ENCODE measurements around the gene CYP2B6. TPM values are rescaled to one million over a fixed set of nuclear protein-coding genes. Genes with fewer than 3 reads are reported as not detected.

Gene CYP2B6
- total RNA-seq, 4 donors from 2014 or later: not detected

GRCh38 chr19:40947573-40947972 is 43.5 kb upstream of the CYP2B6 start:
- WGBS: 61% methylated on average over 2 of the region's 2 CpGs
- Histone ChIP-seq H3K27me3 (peaks cover 0 to 28% (median 0%) of the 10 kb centered on the region in 4 donors), H3K4me1 (no peaks in the 10 kb centered on the region), H3K9me3 (peaks cover 0 to 6% (median 2%) of the 10 kb centered on the region in 4 donors), H3K36me3 (no peaks in the 10 kb centered on the region), H3K4me3 (no peak overlapping the region), H3K27ac (replicated peaks in 1 of 4) (no peak overlapping the region)
- DNase-seq (ENCODE audit: extremely low spot score): no peak
- no peak for TF ChIP-seq POLR2AphosphoS5 (IDR thresholded peaks at IDR 0.05)
- intact Hi-C loops (cut with DNase I): no loop called here

DNA sequence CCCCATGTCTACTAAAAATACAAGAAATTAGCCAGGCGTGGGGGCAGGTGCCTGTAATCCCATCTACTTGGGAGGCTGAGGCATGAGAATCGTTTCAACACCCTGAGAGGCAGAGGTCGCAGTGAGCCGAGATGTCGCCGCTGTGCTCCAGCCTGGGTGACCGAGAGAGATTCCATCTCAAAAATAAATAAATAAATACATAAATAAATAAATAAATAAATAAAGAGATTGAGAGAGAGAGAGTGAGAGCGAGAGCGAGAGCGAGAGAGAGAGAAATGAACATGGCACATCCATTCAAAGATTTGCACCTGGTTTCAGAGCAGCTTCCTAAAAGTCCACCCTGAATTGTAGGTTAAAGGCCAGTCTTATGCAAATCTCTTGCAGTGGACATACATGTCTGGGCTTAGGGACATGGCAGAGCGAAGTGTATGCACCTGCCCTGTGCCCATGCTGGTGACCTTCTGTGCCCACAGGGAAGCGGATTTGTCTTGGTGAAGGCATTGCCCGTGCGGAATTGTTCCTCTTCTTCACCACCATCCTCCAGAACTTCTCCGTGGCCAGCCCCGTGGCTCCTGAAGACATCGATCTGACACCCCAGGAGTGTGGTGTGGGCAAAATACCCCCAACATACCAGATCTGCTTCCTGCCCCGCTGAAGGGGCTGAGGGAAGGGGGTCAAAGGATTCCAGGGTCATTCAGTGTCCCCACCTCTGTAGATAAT is 42.3 kb upstream of the CYP2B6 start:
- no peak overlapping the region for H3K4me3 ChIP-seq
- 89% methylated on average over 18 of the region's 18 CpGs for WGBS
- no peaks in the 10 kb centered on the region for H3K4me1 ChIP-seq
- H3K9me3 ChIP-seq: peaks cover 0 to 16% (median 12%) of the 10 kb centered on the region in 4 donors
- H3K36me3 ChIP-seq: no peaks in the 10 kb centered on the region
- TF ChIP-seq POLR2A (IDR thresholded peaks at IDR 0.05; ENCODE audit: low read depth) (no peak), POLR2AphosphoS5 (IDR thresholded peaks at IDR 0.05) (no peak), EP300 (IDR thresholded peaks at IDR 0.05) (no peak)
- TF ChIP-seq, protein P1, sequence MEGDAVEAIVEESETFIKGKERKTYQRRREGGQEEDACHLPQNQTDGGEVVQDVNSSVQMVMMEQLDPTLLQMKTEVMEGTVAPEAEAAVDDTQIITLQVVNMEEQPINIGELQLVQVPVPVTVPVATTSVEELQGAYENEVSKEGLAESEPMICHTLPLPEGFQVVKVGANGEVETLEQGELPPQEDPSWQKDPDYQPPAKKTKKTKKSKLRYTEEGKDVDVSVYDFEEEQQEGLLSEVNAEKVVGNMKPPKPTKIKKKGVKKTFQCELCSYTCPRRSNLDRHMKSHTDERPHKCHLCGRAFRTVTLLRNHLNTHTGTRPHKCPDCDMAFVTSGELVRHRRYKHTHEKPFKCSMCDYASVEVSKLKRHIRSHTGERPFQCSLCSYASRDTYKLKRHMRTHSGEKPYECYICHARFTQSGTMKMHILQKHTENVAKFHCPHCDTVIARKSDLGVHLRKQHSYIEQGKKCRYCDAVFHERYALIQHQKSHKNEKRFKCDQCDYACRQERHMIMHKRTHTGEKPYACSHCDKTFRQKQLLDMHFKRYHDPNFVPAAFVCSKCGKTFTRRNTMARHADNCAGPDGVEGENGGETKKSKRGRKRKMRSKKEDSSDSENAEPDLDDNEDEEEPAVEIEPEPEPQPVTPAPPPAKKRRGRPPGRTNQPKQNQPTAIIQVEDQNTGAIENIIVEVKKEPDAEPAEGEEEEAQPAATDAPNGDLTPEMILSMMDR (IDR thresholded peaks at IDR 0.05): no peak
- no peak for DNase-seq (ENCODE audit: extremely low spot score)
- intact Hi-C loops (cut with DNase I): no loop called here
- H3K27ac ChIP-seq (replicated peaks in 1 of 4): no peak overlapping the region
- peaks cover 0 to 26% (median 0%) of the 10 kb centered on the region in 4 donors for H3K27me3 ChIP-seq

DNA sequence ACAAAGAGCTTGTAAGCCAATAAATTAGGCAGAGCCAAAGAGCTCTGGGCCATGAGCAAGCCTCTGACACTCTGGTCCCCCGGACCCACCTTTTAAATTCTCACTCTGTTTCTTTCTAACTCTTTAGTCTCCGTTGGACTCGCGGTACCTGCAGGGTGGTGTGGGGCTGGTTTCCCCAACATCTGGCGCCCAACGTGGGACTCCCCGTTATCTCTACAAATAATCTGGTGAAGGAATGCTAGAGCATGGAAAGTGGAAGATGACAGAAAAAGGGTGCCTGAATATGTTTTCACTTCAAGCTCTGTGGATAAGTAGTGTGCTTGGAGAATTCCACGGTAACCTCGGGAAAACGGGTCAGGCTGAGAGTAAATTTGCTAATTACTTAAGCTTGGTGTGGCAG is 36.5 kb upstream of the CYP2B6 start:
- Histone ChIP-seq H3K36me3 (no peaks in the 10 kb centered on the region), H3K4me1 (no peaks in the 10 kb centered on the region), H3K9me3 (peaks cover 0 to 52% (median 37%) of the 10 kb centered on the region in 4 donors), H3K27me3 (peaks cover 0 to 13% (median 0%) of the 10 kb centered on the region in 4 donors), H3K27ac (replicated peaks in 1 of 4) (no peak overlapping the region), H3K4me3 (no peak overlapping the region)
- intact Hi-C loops (cut with DNase I): no loop called here
- 88% methylated on average over 10 of the region's 10 CpGs for WGBS
- TF ChIP-seq, protein P1 (IDR thresholded peaks at IDR 0.05): no peak
- TF ChIP-seq POLR2A (IDR thresholded peaks at IDR 0.05; ENCODE audit: low read depth) (no peak), POLR2AphosphoS5 (IDR thresholded peaks at IDR 0.05) (no peak), EP300 (IDR thresholded peaks at IDR 0.05) (no peak)
- DNase-seq (ENCODE audit: extremely low spot score): no peak

- H3K36me3 ChIP-seq: no peaks in the 10 kb centered on the region
Observed at GRCh38 chr19:40959338-40959737, 31.7 kb upstream of the CYP2B6 start.

DNA sequence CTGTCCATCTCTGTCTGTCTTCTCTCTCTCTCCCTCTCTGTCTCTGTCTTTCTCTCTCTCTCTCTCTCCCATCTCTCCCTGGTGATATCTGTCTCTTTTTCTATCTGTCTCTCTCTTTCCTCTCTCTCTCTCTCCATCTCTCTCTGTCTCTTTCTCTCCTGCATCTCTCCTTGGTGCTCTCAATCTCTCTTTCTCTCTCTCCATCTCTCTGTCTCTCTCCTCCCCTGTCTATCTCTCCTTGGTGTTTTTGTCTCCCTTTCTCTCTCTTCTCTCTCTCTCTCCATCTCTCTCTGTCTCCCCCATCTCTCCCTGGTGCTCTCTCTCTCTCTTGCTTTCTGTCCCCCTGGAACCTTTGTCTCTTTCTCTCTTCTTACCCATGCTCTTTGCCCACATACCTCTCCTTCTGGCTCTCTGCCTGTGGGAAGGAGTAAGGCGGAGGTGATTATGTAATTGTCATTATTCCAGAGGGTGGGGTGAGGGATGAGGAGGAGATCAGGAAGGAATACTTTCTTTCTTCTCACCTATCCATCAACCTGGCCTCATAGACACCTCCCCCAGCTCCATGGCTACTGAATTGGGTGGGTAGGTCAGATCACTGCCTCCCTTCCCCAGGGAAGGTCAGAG is 30.9 kb upstream of the CYP2B6 start:
- WGBS: 29% methylated on average over 1 of the region's 1 CpG
- Histone ChIP-seq H3K36me3 (no peaks in the 10 kb centered on the region), H3K27ac (replicated peaks in 1 of 4) (no peak overlapping the region), H3K27me3 (peaks cover 0 to 26% (median 0%) of the 10 kb centered on the region in 4 donors), H3K4me1 (no peaks in the 10 kb centered on the region), H3K9me3 (peaks cover 0 to 22% (median 12%) of the 10 kb centered on the region in 4 donors), H3K4me3 (no peak overlapping the region)
- intact Hi-C loops (cut with DNase I): no loop called here
- TF ChIP-seq EP300 (IDR thresholded peaks at IDR 0.05): no peak
- TF ChIP-seq POLR2AphosphoS5 (IDR thresholded peaks at IDR 0.05): no peak
- TF ChIP-seq, protein P1 (IDR thresholded peaks at IDR 0.05): no peak
- no peak for TF ChIP-seq POLR2A (IDR thresholded peaks at IDR 0.05; ENCODE audit: low read depth)
- no peak for DNase-seq (ENCODE audit: extremely low spot score)

More at GRCh38 chr19:40959338-40959737, 31.7 kb upstream of the CYP2B6 start:
- Histone ChIP-seq H3K4me1 (no peaks in the 10 kb centered on the region), H3K27me3 (peaks cover 0 to 26% (median 0%) of the 10 kb centered on the region in 4 donors), H3K9me3 (peaks cover 0 to 30% (median 20%) of the 10 kb centered on the region in 4 donors), H3K4me3 (no peak overlapping the region), H3K27ac (replicated peaks in 1 of 4) (no peak overlapping the region)
- TF ChIP-seq, protein P1 (IDR thresholded peaks at IDR 0.05): no peak
- TF ChIP-seq EP300 (IDR thresholded peaks at IDR 0.05) (no peak), POLR2A (IDR thresholded peaks at IDR 0.05; ENCODE audit: low read depth) (no peak), POLR2AphosphoS5 (IDR thresholded peaks at IDR 0.05) (no peak)
- intact Hi-C loops (cut with DNase I): no loop called here
- DNase-seq (ENCODE audit: extremely low spot score): no peak
- 88% methylated on average over 1 of the region's 1 CpG for WGBS
